HCEC 1CT (cell line): ENCODE measurements around the gene AK9.
A peak's percentile ranks its signal among the peaks of the same experiment; 100 is the strongest.
"Not testable (repeated sequence)": the region's sequence is repeated elsewhere in the genome, so short reads cannot be mapped to it uniquely, and the experiment has no call there.

Experiments used
- DNase-seq: peaks from one replicate; pipeline ENCODE4 v3.0.0-alpha.2; 2017

AK9 gene

GRCh38 chr6:109690737-109691621, at the start of gene AK9, which contains the start of gene FIG4:
Gene AK9 (minus strand): TSS chr6:109691202. CDS start chr6:109675745, 15,457 bp downstream.
Gene FIG4 (plus strand): TSS chr6:109691296. CDS start chr6:109691436, 140 bp downstream.
- peak; percentile 93 for DNase-seq

- DNase-seq: no peak
Measured at GRCh38 chr6:109740787-109741186, 49.8 kb upstream of the AK9 start.

GRCh38 chr6:109739686-109740085, 48.7 kb upstream of the AK9 start:
- DNase-seq: no peak

- DNase-seq: no peak
Measured at GRCh38 chr6:109738667-109739066, 47.7 kb upstream of the AK9 start.

GRCh38 chr6:109738255-109738654, 47.3 kb upstream of the AK9 start:
- DNase-seq: peak; percentile 40

GRCh38 chr6:109736273-109737025, 45.4 kb upstream of the AK9 start:
- DNase-seq: no peak

- not testable (repeated sequence) for DNase-seq
Measured at GRCh38 chr6:109725250-109725649, 34.2 kb upstream of the AK9 start.

GRCh38 chr6:109722564-109723254, 31.7 kb upstream of the AK9 start:
- DNase-seq: no peak

- DNase-seq: no peak
Measured at GRCh38 chr6:109722011-109722410, 31.0 kb upstream of the AK9 start.

GRCh38 chr6:109720311-109720710, 29.3 kb upstream of the AK9 start:
- no peak for DNase-seq

- DNase-seq: no peak
Measured at GRCh38 chr6:109718991-109719390, 28.0 kb upstream of the AK9 start.

GRCh38 chr6:109717971-109718370, 27.0 kb upstream of the AK9 start:
- no peak for DNase-seq

- DNase-seq: no peak
Measured at GRCh38 chr6:109715616-109716015, 24.6 kb upstream of the AK9 start.

- DNase-seq: no peak
Measured at GRCh38 chr6:109714611-109715010, 23.6 kb upstream of the AK9 start.

GRCh38 chr6:109714166-109714565, 23.2 kb upstream of the AK9 start:
- no peak for DNase-seq

GRCh38 chr6:109713097-109713496, 22.1 kb upstream of the AK9 start:
- no peak for DNase-seq

GRCh38 chr6:109708099-109708498, 17.1 kb upstream of the AK9 start:
- DNase-seq: not testable (repeated sequence)

GRCh38 chr6:109706513-109706912, 15.5 kb upstream of the AK9 start:
- DNase-seq: no peak

GRCh38 chr6:109705258-109705657, 14.3 kb upstream of the AK9 start:
- DNase-seq: peak; percentile 83

- no peak for DNase-seq
Measured at GRCh38 chr6:109702791-109703190, 11.8 kb upstream of the AK9 start.

- no peak for DNase-seq
Measured at GRCh38 chr6:109701774-109702173, 10.8 kb upstream of the AK9 start.

GRCh38 chr6:109701221-109701620, 10.2 kb upstream of the AK9 start:
- DNase-seq: no peak

GRCh38 chr6:109696355-109696754, 5.4 kb upstream of the AK9 start:
- no peak for DNase-seq
